NCI-H524 treated with DMSO at 0.1 percent for 48 hours (cell line): Measurements from ENCODE around the gene FBXO40.

Source experiments
- DNase-seq: peaks from one replicate; lab custom pipeline; 2025; lab: John Stamatoyannopoulos, UW

The FBXO40 gene

GRCh38 chr3:121619691-121620090 is 26.5 kb downstream of the FBXO40 start:
- DNase-seq = no peak

- no peak for DNase-seq
Measured at GRCh38 chr3:121621491-121621890, 28.3 kb downstream of the FBXO40 start.

GRCh38 chr3:121624147-121624899 is 31.1 kb downstream of the FBXO40 start:
- DNase-seq = no peak

GRCh38 chr3:121626495-121626894 is 33.3 kb downstream of the FBXO40 start:
- no peak for DNase-seq

GRCh38 chr3:121627211-121627610 is 34.0 kb downstream of the FBXO40 start:
- no peak for DNase-seq

GRCh38 chr3:121627622-121628021 is 34.4 kb downstream of the FBXO40 start:
- DNase-seq = no peak

- DNase-seq = no peak
Measured at GRCh38 chr3:121629601-121630000, 36.4 kb downstream of the FBXO40 start.

- no peak for DNase-seq
Measured at GRCh38 chr3:121630355-121630754, 37.2 kb downstream of the FBXO40 start.

- DNase-seq = no peak
Measured at GRCh38 chr3:121637922-121638321, 44.7 kb downstream of the FBXO40 start.

GRCh38 chr3:121641127-121641526 is 47.9 kb downstream of the FBXO40 start:
- no peak for DNase-seq

GRCh38 chr3:121642601-121643314 is 49.6 kb downstream of the FBXO40 start:
- DNase-seq = no peak

GRCh38 chr3:121645054-121645453 is 51.9 kb downstream of the FBXO40 start:
- no peak for DNase-seq

- DNase-seq = no peak
Measured at GRCh38 chr3:121648219-121648958, 55.2 kb downstream of the FBXO40 start.

GRCh38 chr3:121649645-121650044 is 56.5 kb downstream of the FBXO40 start:
- no peak for DNase-seq

- DNase-seq = no peak
Measured at GRCh38 chr3:121651684-121652083, 58.5 kb downstream of the FBXO40 start.

GRCh38 chr3:121654493-121655385 is 61.6 kb downstream of the FBXO40 start:
- DNase-seq = no peak

- no peak for DNase-seq
Measured at GRCh38 chr3:121658716-121659435, 65.7 kb downstream of the FBXO40 start.

- no peak for DNase-seq
Measured at GRCh38 chr3:121659586-121659985, 66.4 kb downstream of the FBXO40 start.

GRCh38 chr3:121660356-121661171 is 67.4 kb downstream of the FBXO40 start, which contains the start of gene HCLS1:
TSS of gene HCLS1 (minus strand) at chr3:121660903. CDS start at chr3:121658347, 2,556 bp downstream.
- no peak for DNase-seq

- DNase-seq = no peak
Measured at GRCh38 chr3:121661376-121661775, 68.2 kb downstream of the FBXO40 start.
